HEK293 (cell line): ENCODE results near the gene PEX16.
A peak's percentile ranks its signal among the peaks of the same experiment; 100 is the strongest.

Experiments used
- IKZF3 ChIP-seq: fragments of 450-650 bp; IDR thresholded peaks from 2 replicates; pipeline ENCODE4 v1.5.0; 2018; ENCODE audit warnings: missing biosample characterization, mild to moderate bottlenecking, missing genetic modification characterization, moderate library complexity
- KLF16 ChIP-seq: fragments of 450-650 bp; formaldehyde crosslinking; IDR thresholded peaks from 2 replicates; pipeline ENCODE4 v1.5.1; 2017; ENCODE audit warnings: missing biosample characterization, missing genetic modification characterization
- KLF17 ChIP-seq: fragments of 450-650 bp; formaldehyde crosslinking; IDR thresholded peaks from 2 replicates; pipeline ENCODE4 v1.5.1; 2016; ENCODE audit warnings: missing biosample characterization, missing genetic modification characterization
- SP3 ChIP-seq: fragments of 450-650 bp; formaldehyde crosslinking; IDR thresholded peaks from 2 replicates; pipeline ENCODE4 v1.5.1; 2016; ENCODE audit warnings: missing biosample characterization, missing genetic modification characterization
- SP7 ChIP-seq: fragments of 450-650 bp; formaldehyde crosslinking; IDR thresholded peaks from 2 replicates; pipeline ENCODE4 v1.5.1; 2016; ENCODE audit warnings: missing biosample characterization, missing genetic modification characterization
- WT1 ChIP-seq: fragments of 450-650 bp; formaldehyde crosslinking; IDR thresholded peaks from 2 replicates; pipeline ENCODE4 v1.5.1; 2016; ENCODE audit warnings: missing biosample characterization, missing genetic modification characterization
- ZBTB17 ChIP-seq: fragments of 450-650 bp; formaldehyde crosslinking; IDR thresholded peaks from 2 replicates; pipeline ENCODE4 v1.5.1; 2016; ENCODE audit warnings: missing biosample characterization, missing genetic modification characterization
- ZBTB21 ChIP-seq: fragments of 450-650 bp; formaldehyde crosslinking; IDR thresholded peaks from 2 replicates; pipeline ENCODE4 v1.5.1; 2017; ENCODE audit warnings: missing biosample characterization, missing genetic modification characterization
- ZBTB48 ChIP-seq: fragments of 450-650 bp; formaldehyde crosslinking; IDR thresholded peaks from 2 replicates; pipeline ENCODE4 v1.5.1; 2016; ENCODE audit warnings: missing biosample characterization, missing genetic modification characterization
- ZEB2 ChIP-seq: fragments of 450-650 bp; formaldehyde crosslinking; IDR thresholded peaks from 2 replicates; pipeline ENCODE4 v1.5.1; 2016; ENCODE audit warnings: missing biosample characterization, missing genetic modification characterization
- ZFP41 ChIP-seq: fragments of 450-650 bp; formaldehyde crosslinking; IDR thresholded peaks from 2 replicates; pipeline ENCODE4 v1.5.1; 2016; ENCODE audit warnings: missing biosample characterization, missing genetic modification characterization, borderline replicate concordance
- ZIC2 ChIP-seq: fragments of 450-650 bp; formaldehyde crosslinking; IDR thresholded peaks from 2 replicates; pipeline ENCODE4 v1.5.1; 2016; ENCODE audit warnings: missing biosample characterization, missing genetic modification characterization
- ZNF335 ChIP-seq: fragments of 450-650 bp; formaldehyde crosslinking; conservative IDR thresholded peaks from 2 replicates; pipeline ENCODE4 v1.5.1; 2016; ENCODE audit warnings: missing biosample characterization, missing genetic modification characterization
- ZNF366 ChIP-seq: fragments of 450-650 bp; formaldehyde crosslinking; conservative IDR thresholded peaks from 2 replicates; pipeline ENCODE4 v1.5.1; 2016; ENCODE audit warnings: missing biosample characterization, missing genetic modification characterization
- ZNF510 ChIP-seq: fragments of 450-650 bp; formaldehyde crosslinking; IDR thresholded peaks from 2 replicates; pipeline ENCODE4 v1.5.1; 2018; ENCODE audit warnings: mild to moderate bottlenecking, missing genetic modification characterization, missing biosample characterization; ENCODE audit not compliant: insufficient replicate concordance
- ZNF558 ChIP-seq: fragments of 450-650 bp; formaldehyde crosslinking; IDR thresholded peaks from 2 replicates; pipeline ENCODE4 v1.5.1; 2016; ENCODE audit warnings: missing biosample characterization, missing genetic modification characterization
- ZNF600 ChIP-seq: fragments of 450-650 bp; formaldehyde crosslinking; IDR thresholded peaks from 2 replicates; pipeline ENCODE4 v1.5.1; 2016; ENCODE audit warnings: missing biosample characterization, missing genetic modification characterization
- ZNF629 ChIP-seq: fragments of 450-650 bp; formaldehyde crosslinking; IDR thresholded peaks from 2 replicates; pipeline ENCODE4 v1.5.1; 2017; ENCODE audit warnings: missing biosample characterization, missing genetic modification characterization
- ZNF660 ChIP-seq: fragments of 450-650 bp; IDR thresholded peaks from 2 replicates; pipeline ENCODE4 v1.5.1; 2018; ENCODE audit warnings: missing biosample characterization, mild to moderate bottlenecking, missing genetic modification characterization
- ZNF768 ChIP-seq: fragments of 450-650 bp; formaldehyde crosslinking; IDR thresholded peaks from 2 replicates; pipeline ENCODE4 v1.5.1; 2018; ENCODE audit warnings: missing biosample characterization, mild to moderate bottlenecking, missing genetic modification characterization
- ZSCAN30 ChIP-seq: fragments of 450-650 bp; IDR thresholded peaks from 2 replicates; pipeline ENCODE4 v1.5.1; 2018; ENCODE audit warnings: missing biosample characterization, mild to moderate bottlenecking, missing genetic modification characterization, moderate library complexity
- TF ChIP-seq, protein P1 (sequence below): fragments of 450-650 bp; formaldehyde crosslinking; IDR thresholded peaks from 2 replicates; pipeline ENCODE4 v1.5.1; 2016; ENCODE audit warnings: missing biosample characterization, missing genetic modification characterization, borderline replicate concordance
- TF ChIP-seq, protein P2 (sequence below): fragments of 450-650 bp; formaldehyde crosslinking; IDR thresholded peaks from 2 replicates; pipeline ENCODE4 v1.5.1; 2016; ENCODE audit warnings: missing biosample characterization, missing genetic modification characterization
- TF ChIP-seq, protein P3 (sequence below): fragments of 450-650 bp; formaldehyde crosslinking; IDR thresholded peaks from 2 replicates; pipeline ENCODE4 v1.5.1; 2016; ENCODE audit warnings: missing biosample characterization, missing genetic modification characterization
- TF ChIP-seq, protein P4 (sequence below): fragments of 450-650 bp; formaldehyde crosslinking; IDR thresholded peaks from 2 replicates; pipeline ENCODE4 v1.5.1; 2016; ENCODE audit warnings: missing biosample characterization, missing genetic modification characterization

Gene PEX16

GRCh38 chr11:45872651-45873356, 44.9 kb downstream of the PEX16 start (continued):
- TF ChIP-seq, protein P1, sequence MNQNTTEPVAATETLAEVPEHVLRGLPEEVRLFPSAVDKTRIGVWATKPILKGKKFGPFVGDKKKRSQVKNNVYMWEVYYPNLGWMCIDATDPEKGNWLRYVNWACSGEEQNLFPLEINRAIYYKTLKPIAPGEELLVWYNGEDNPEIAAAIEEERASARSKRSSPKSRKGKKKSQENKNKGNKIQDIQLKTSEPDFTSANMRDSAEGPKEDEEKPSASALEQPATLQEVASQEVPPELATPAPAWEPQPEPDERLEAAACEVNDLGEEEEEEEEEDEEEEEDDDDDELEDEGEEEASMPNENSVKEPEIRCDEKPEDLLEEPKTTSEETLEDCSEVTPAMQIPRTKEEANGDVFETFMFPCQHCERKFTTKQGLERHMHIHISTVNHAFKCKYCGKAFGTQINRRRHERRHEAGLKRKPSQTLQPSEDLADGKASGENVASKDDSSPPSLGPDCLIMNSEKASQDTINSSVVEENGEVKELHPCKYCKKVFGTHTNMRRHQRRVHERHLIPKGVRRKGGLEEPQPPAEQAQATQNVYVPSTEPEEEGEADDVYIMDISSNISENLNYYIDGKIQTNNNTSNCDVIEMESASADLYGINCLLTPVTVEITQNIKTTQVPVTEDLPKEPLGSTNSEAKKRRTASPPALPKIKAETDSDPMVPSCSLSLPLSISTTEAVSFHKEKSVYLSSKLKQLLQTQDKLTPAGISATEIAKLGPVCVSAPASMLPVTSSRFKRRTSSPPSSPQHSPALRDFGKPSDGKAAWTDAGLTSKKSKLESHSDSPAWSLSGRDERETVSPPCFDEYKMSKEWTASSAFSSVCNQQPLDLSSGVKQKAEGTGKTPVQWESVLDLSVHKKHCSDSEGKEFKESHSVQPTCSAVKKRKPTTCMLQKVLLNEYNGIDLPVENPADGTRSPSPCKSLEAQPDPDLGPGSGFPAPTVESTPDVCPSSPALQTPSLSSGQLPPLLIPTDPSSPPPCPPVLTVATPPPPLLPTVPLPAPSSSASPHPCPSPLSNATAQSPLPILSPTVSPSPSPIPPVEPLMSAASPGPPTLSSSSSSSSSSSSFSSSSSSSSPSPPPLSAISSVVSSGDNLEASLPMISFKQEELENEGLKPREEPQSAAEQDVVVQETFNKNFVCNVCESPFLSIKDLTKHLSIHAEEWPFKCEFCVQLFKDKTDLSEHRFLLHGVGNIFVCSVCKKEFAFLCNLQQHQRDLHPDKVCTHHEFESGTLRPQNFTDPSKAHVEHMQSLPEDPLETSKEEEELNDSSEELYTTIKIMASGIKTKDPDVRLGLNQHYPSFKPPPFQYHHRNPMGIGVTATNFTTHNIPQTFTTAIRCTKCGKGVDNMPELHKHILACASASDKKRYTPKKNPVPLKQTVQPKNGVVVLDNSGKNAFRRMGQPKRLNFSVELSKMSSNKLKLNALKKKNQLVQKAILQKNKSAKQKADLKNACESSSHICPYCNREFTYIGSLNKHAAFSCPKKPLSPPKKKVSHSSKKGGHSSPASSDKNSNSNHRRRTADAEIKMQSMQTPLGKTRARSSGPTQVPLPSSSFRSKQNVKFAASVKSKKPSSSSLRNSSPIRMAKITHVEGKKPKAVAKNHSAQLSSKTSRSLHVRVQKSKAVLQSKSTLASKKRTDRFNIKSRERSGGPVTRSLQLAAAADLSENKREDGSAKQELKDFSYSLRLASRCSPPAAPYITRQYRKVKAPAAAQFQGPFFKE (tag by site-specific recombination): no peak
- TF ChIP-seq ZEB2 (peak; percentile 44; the same call in 1 of the 2 replicates), ZBTB48 (tag by site-specific recombination) (peak; percentile 58; the same call in 1 of the 2 replicates), ZNF768 (tag by site-specific recombination) (0 out of 2 replicates have a peak, but pooled peaks have one; percentile 11), ZBTB17 (tag by site-specific recombination) (peak; percentile 58), ZBTB21 (tag by site-specific recombination) (peak; percentile 42; the same call in 1 of the 2 replicates), SP3 (0 out of 2 replicates have a peak, but pooled peaks have one; percentile 22), KLF16 (tag by site-specific recombination) (0 out of 2 replicates have a peak, but pooled peaks have one; percentile 28), WT1 (tag by site-specific recombination) (peak; percentile 58), ZNF366 (tag by site-specific recombination) (0 out of 2 replicates have a peak, but pooled peaks have one; percentile 44), ZIC2 (tag by site-specific recombination) (0 out of 2 replicates have a peak, but pooled peaks have one; percentile 13), ZNF510 (tag by site-specific recombination) (no peak), ZNF335 (tag by site-specific recombination) (peak; percentile 82), ZNF629 (tag by site-specific recombination) (peak; percentile 73), KLF17 (peak; percentile 70; the same call in 1 of the 2 replicates), ZSCAN30 (tag by site-specific recombination) (peak; percentile 11; the same call in 1 of the 2 replicates), ZNF558 (tag by site-specific recombination) (peak; percentile 65), ZNF660 (tag by site-specific recombination) (peak; percentile 87), SP7 (tag by site-specific recombination) (peak; percentile 59), ZFP41 (no peak), ZNF600 (peak; percentile 55), IKZF3 (tag by site-specific recombination) (no peak)
- TF ChIP-seq, protein P2, sequence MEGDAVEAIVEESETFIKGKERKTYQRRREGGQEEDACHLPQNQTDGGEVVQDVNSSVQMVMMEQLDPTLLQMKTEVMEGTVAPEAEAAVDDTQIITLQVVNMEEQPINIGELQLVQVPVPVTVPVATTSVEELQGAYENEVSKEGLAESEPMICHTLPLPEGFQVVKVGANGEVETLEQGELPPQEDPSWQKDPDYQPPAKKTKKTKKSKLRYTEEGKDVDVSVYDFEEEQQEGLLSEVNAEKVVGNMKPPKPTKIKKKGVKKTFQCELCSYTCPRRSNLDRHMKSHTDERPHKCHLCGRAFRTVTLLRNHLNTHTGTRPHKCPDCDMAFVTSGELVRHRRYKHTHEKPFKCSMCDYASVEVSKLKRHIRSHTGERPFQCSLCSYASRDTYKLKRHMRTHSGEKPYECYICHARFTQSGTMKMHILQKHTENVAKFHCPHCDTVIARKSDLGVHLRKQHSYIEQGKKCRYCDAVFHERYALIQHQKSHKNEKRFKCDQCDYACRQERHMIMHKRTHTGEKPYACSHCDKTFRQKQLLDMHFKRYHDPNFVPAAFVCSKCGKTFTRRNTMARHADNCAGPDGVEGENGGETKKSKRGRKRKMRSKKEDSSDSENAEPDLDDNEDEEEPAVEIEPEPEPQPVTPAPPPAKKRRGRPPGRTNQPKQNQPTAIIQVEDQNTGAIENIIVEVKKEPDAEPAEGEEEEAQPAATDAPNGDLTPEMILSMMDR (tag by site-specific recombination): peak; percentile 87
- TF ChIP-seq, protein P3, sequence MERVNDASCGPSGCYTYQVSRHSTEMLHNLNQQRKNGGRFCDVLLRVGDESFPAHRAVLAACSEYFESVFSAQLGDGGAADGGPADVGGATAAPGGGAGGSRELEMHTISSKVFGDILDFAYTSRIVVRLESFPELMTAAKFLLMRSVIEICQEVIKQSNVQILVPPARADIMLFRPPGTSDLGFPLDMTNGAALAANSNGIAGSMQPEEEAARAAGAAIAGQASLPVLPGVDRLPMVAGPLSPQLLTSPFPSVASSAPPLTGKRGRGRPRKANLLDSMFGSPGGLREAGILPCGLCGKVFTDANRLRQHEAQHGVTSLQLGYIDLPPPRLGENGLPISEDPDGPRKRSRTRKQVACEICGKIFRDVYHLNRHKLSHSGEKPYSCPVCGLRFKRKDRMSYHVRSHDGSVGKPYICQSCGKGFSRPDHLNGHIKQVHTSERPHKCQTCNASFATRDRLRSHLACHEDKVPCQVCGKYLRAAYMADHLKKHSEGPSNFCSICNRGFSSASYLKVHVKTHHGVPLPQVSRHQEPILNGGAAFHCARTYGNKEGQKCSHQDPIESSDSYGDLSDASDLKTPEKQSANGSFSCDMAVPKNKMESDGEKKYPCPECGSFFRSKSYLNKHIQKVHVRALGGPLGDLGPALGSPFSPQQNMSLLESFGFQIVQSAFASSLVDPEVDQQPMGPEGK (tag by site-specific recombination): peak; percentile 58
- TF ChIP-seq, protein P4, sequence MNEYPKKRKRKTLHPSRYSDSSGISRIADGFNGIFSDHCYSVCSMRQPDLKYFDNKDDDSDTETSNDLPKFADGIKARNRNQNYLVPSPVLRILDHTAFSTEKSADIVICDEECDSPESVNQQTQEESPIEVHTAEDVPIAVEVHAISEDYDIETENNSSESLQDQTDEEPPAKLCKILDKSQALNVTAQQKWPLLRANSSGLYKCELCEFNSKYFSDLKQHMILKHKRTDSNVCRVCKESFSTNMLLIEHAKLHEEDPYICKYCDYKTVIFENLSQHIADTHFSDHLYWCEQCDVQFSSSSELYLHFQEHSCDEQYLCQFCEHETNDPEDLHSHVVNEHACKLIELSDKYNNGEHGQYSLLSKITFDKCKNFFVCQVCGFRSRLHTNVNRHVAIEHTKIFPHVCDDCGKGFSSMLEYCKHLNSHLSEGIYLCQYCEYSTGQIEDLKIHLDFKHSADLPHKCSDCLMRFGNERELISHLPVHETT (tag by site-specific recombination): 0 out of 2 replicates have a peak, but pooled peaks have one; percentile 48
